ENCODE measurements around the gene LMX1A.

GRCh38 chr1:165381745-165382505, 25.4 kb upstream of the LMX1A start:
- no peak for TF ChIP-seq CTCF (IDR thresholded peaks at IDR 0.05)
- no peak for TF ChIP-seq ATF3 (CRISPR knock-in tag; conservative IDR thresholded peaks at IDR 0.05)
- no peak for TF ChIP-seq TEAD4 (CRISPR knock-in tag; IDR thresholded peaks at IDR 0.05)

Data from WTC11 (cell line).